A549 treated with dexamethasone at 1 μM for 4 hours (cell line): Measurements from ENCODE around the gene MPP2. TPM values are rescaled to one million over a fixed set of nuclear protein-coding genes. Genes with fewer than 3 reads are reported as not detected.

Experiments
- total RNA-seq: library from RNA; stranded (reverse); fragments of 200-300 nt; extraction: Qiagen RNA extraction; gene quantifications from 5 replicates; pipeline ENCODE4 v1.2.3, GENCODE V29; 2022

MPP2 gene
- total RNA-seq: 0.82 to 1.8 TPM (median 1.4 TPM) in 5 replicates

GRCh38 chr17:43907425-43907981 is at the start of gene MPP2:
Gene MPP2, minus strand, starts transcription at chr17:43907536. Its CDS starts 3,076 bp downstream, at chr17:43904460.

DNA sequence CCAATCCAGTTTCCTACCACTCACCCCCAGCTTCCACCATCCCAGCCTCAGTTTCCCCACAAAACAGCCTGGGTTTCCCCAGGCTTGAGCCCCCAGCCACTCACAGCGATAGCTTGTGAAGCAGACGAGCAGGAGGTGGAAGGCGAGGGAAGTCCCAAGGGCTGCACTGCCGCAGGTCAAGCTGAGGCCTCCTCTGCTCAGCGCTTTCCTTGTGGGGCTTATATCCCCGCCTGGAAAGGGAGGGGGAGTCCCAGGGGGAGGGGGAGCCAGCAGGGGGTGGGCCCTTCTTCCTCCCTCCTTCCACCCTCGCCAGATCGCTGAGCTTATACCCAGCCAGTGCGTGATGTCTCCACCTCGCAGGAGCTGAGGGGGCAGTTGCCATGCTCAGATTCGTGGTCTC is 46.4 kb upstream of the MPP2 start, which contains the start of gene PYY:
Gene PYY, minus strand, starts transcription at position 195 of the 400 bp plus-strand sequence. CDS start 457 bp downstream, outside the sequence.

DNA sequence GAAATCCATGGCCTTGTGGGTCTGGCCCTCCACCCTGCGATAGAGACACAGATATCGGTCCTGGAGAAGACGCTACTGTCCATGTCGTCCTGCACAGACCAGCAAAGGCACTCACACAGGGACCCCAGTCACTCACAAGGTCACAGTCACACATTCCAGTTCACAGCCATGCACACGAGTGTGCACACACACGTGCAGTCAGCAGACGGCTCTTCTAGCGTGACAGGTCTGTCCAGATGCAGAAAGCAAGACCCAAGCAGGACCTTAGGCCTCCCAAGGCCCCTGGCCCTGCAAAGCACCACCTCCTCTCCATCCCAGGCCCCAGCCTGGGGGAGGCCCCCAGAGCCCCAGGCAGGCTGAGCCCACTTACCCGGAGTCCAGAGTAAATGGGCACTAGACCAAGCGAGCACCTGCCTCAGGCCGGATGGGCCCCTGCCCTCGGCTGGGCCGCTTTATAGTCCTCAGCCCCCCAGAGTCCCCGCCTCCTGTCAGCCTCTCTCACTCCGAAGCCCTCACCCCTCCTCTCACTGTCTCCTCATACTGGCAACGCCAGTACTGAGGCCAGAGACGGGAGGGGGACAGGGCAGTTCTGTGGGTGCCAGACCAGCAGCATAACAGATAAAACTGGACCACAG is 34.8 kb upstream of the MPP2 start, which contains the start of gene PPY:
Gene PPY, minus strand, starts transcription at position 426 of the 635 bp plus-strand sequence. CDS start 822 bp downstream, outside the sequence.

GRCh38 chr17:43846963-43847371 is 60.4 kb downstream of the MPP2 start, which contains the start of gene CD300LG:
Gene CD300LG, plus strand, starts transcription at chr17:43847176. Its CDS starts 41 bp downstream, at chr17:43847217.

GRCh38 chr17:43832976-43833829 is 74.1 kb downstream of the MPP2 start, which contains the start of gene MPP3:
Gene MPP3, minus strand, starts transcription at chr17:43833146. Its CDS starts 1,240 bp downstream, at chr17:43831906.

Other genes with a start within 250 kb of the MPP2 start
- not detected in 5 replicates for gene MEOX1, start 245.6 kb downstream of the MPP2 start, total RNA-seq
- gene SOST, start 148.7 kb downstream of the MPP2 start, total RNA-seq: not detected in 5 replicates
- 59.9 to 69.9 TPM (median 66.0 TPM) in 5 replicates for gene DUSP3, start 128.6 kb downstream of the MPP2 start, total RNA-seq
- 0.06 to 0.10 TPM (median 0.07 TPM) in 5 replicates for gene CFAP97D1, start 127.1 kb downstream of the MPP2 start, total RNA-seq
- gene MPP3, start 74.4 kb downstream of the MPP2 start, total RNA-seq: 12.0 to 15.9 TPM (median 15.1 TPM) in 5 replicates
- gene CD300LG, start 60.4 kb downstream of the MPP2 start, total RNA-seq: 0.36 TPM in 1 of 5 replicates, not detected in the others
- not detected in 5 replicates for gene PPY, start 34.9 kb upstream of the MPP2 start, total RNA-seq
- gene PYY, start 46.4 kb upstream of the MPP2 start, total RNA-seq: 0.21 TPM in 1 of 5 replicates, not detected in the others
- 1.1 to 1.8 TPM (median 1.3 TPM) in 5 replicates for gene NAGS, start 97.1 kb upstream of the MPP2 start, total RNA-seq
- gene TMEM101, start 107.4 kb upstream of the MPP2 start, total RNA-seq: 24.7 to 29.9 TPM (median 27.8 TPM) in 5 replicates
- gene LSM12, start 159.1 kb upstream of the MPP2 start, total RNA-seq: 53.5 to 59.5 TPM (median 56.0 TPM) in 5 replicates
- 121 to 179 TPM (median 173 TPM) in 5 replicates for gene G6PC3, start 163.2 kb upstream of the MPP2 start, total RNA-seq
- 13.5 to 16.0 TPM (median 13.7 TPM) in 5 replicates for gene HDAC5, start 216.1 kb upstream of the MPP2 start, total RNA-seq
- 8.4 to 11.8 TPM (median 10.5 TPM) in 5 replicates for gene HROB, start 234.4 kb upstream of the MPP2 start, total RNA-seq